HEK293 (cell line): ENCODE measurements around the gene MRTFA.

Source experiments
- GLIS1 ChIP-seq: fragments of 450-650 bp; formaldehyde crosslinking; IDR thresholded peaks from 2 replicates; pipeline ENCODE4 v1.5.1; 2016; ENCODE audit warnings: missing biosample characterization, missing genetic modification characterization
- KLF1 ChIP-seq: fragments of 450-650 bp; formaldehyde crosslinking; IDR thresholded peaks from 2 replicates; pipeline ENCODE4 v1.5.1; 2016; ENCODE audit warnings: missing biosample characterization, missing genetic modification characterization
- MYNN ChIP-seq: fragments of 450-650 bp; formaldehyde crosslinking; IDR thresholded peaks from 2 replicates; pipeline ENCODE4 v1.5.1; 2016; ENCODE audit warnings: missing biosample characterization, missing genetic modification characterization, borderline replicate concordance
- PBX3 ChIP-seq: sonication (generic); formaldehyde crosslinking; IDR thresholded peaks from 2 replicates; pipeline ENCODE4 v1.8.1; 2022; ENCODE audit warnings: mild to moderate bottlenecking, moderate library complexity, missing genetic modification reagents
- SCRT1 ChIP-seq: fragments of 450-650 bp; formaldehyde crosslinking; IDR thresholded peaks from 2 replicates; pipeline ENCODE4 v1.5.1; 2016; ENCODE audit warnings: missing biosample characterization, missing genetic modification characterization, borderline replicate concordance
- SCRT2 ChIP-seq: fragments of 450-650 bp; formaldehyde crosslinking; IDR thresholded peaks from 2 replicates; pipeline ENCODE4 v1.5.1; 2016; ENCODE audit warnings: missing biosample characterization, missing genetic modification characterization
- SP2 ChIP-seq: fragments of 450-650 bp; formaldehyde crosslinking; IDR thresholded peaks from 2 replicates; pipeline ENCODE4 v1.5.1; 2016; ENCODE audit warnings: missing biosample characterization, missing genetic modification characterization
- YY2 ChIP-seq: fragments of 450-650 bp; formaldehyde crosslinking; IDR thresholded peaks from 2 replicates; pipeline ENCODE4 v1.5.1; 2016; ENCODE audit warnings: missing biosample characterization, missing genetic modification characterization
- ZBTB20 ChIP-seq: fragments of 450-650 bp; formaldehyde crosslinking; IDR thresholded peaks from 2 replicates; pipeline ENCODE4 v1.5.1; 2016; ENCODE audit warnings: missing biosample characterization, missing genetic modification characterization
- ZBTB8A ChIP-seq: fragments of 450-650 bp; formaldehyde crosslinking; IDR thresholded peaks from 2 replicates; pipeline ENCODE4 v1.5.1; 2016; ENCODE audit warnings: missing biosample characterization, missing genetic modification characterization
- ZFP37 ChIP-seq: fragments of 450-650 bp; formaldehyde crosslinking; IDR thresholded peaks from 2 replicates; pipeline ENCODE4 v1.5.1; 2016; ENCODE audit warnings: missing biosample characterization, missing genetic modification characterization
- ZNF121 ChIP-seq: fragments of 450-650 bp; formaldehyde crosslinking; IDR thresholded peaks from 2 replicates; pipeline ENCODE4 v1.5.1; 2016; ENCODE audit warnings: missing biosample characterization, missing genetic modification characterization
- ZNF19 ChIP-seq: fragments of 450-650 bp; formaldehyde crosslinking; IDR thresholded peaks from 2 replicates; pipeline ENCODE4; 2016; ENCODE audit warnings: missing biosample characterization, missing genetic modification characterization, low read depth
- ZNF214 ChIP-seq: fragments of 450-650 bp; formaldehyde crosslinking; IDR thresholded peaks from 2 replicates; pipeline ENCODE4 v1.5.1; 2017; ENCODE audit warnings: missing biosample characterization, mild to moderate bottlenecking, missing genetic modification characterization, borderline replicate concordance
- ZNF266 ChIP-seq: fragments of 450-650 bp; formaldehyde crosslinking; IDR thresholded peaks from 2 replicates; pipeline ENCODE4 v1.5.1; 2016; ENCODE audit warnings: missing biosample characterization, missing genetic modification characterization, low read depth
- ZNF274 ChIP-seq, 2 experiments: fragments of 200-500 bp in 1 of 2; fragments of 450-650 bp in 1 of 2; sonication (Bioruptor generic) in 1 of 2; formaldehyde crosslinking in 1 of 2; IDR thresholded peaks; 2 replicates each; pipeline versions ENCODE4 v1.5.1 to v1.6.1; 2014 to 2016; ENCODE audit warnings: borderline replicate concordance in 1 of 2, inconsistent platforms in 1 of 2, low read length in 1 of 2, missing biosample characterization in 1 of 2, missing genetic modification characterization in 1 of 2
- ZNF280D ChIP-seq: fragments of 450-650 bp; formaldehyde crosslinking; IDR thresholded peaks from 2 replicates; pipeline ENCODE4 v1.5.1; 2016; ENCODE audit warnings: missing biosample characterization, missing genetic modification characterization
- ZNF404 ChIP-seq: fragments of 450-650 bp; formaldehyde crosslinking; IDR thresholded peaks from 2 replicates; pipeline ENCODE4 v1.5.1; 2017; ENCODE audit warnings: missing biosample characterization, missing genetic modification characterization
- ZNF501 ChIP-seq: fragments of 450-650 bp; formaldehyde crosslinking; IDR thresholded peaks from 2 replicates; pipeline ENCODE4 v1.5.1; 2016; ENCODE audit warnings: missing biosample characterization, missing genetic modification characterization
- ZNF514 ChIP-seq: fragments of 450-650 bp; formaldehyde crosslinking; IDR thresholded peaks from 2 replicates; pipeline ENCODE4 v1.5.1; 2016; ENCODE audit warnings: missing biosample characterization, missing genetic modification characterization
- ZNF549 ChIP-seq: fragments of 450-650 bp; IDR thresholded peaks from 2 replicates; pipeline ENCODE4 v1.5.1; 2018; ENCODE audit warnings: missing biosample characterization, missing genetic modification characterization, mild to moderate bottlenecking, inconsistent platforms, moderate library complexity
- ZNF561 ChIP-seq: fragments of 450-650 bp; IDR thresholded peaks from 2 replicates; pipeline ENCODE4 v1.5.1; 2018; ENCODE audit warnings: missing biosample characterization, missing genetic modification characterization, borderline replicate concordance
- ZNF624 ChIP-seq: fragments of 450-650 bp; formaldehyde crosslinking; IDR thresholded peaks from 2 replicates; pipeline ENCODE4 v1.5.1; 2017; ENCODE audit warnings: missing biosample characterization, missing genetic modification characterization
- ZNF629 ChIP-seq: fragments of 450-650 bp; formaldehyde crosslinking; IDR thresholded peaks from 2 replicates; pipeline ENCODE4 v1.5.1; 2017; ENCODE audit warnings: missing biosample characterization, missing genetic modification characterization
- ZNF658 ChIP-seq: fragments of 450-650 bp; formaldehyde crosslinking; IDR thresholded peaks from 2 replicates; pipeline ENCODE4; 2016; ENCODE audit warnings: missing biosample characterization, missing genetic modification characterization
- ZNF664 ChIP-seq: fragments of 450-650 bp; formaldehyde crosslinking; IDR thresholded peaks from 2 replicates; pipeline ENCODE4 v1.5.1; 2016; ENCODE audit warnings: missing biosample characterization, missing genetic modification characterization
- ZNF76 ChIP-seq: fragments of 450-650 bp; formaldehyde crosslinking; IDR thresholded peaks from 2 replicates; pipeline ENCODE4; 2016; ENCODE audit warnings: low read depth, missing biosample characterization, missing genetic modification characterization, borderline replicate concordance
- ZNF785 ChIP-seq: fragments of 450-650 bp; formaldehyde crosslinking; IDR thresholded peaks from 2 replicates; pipeline ENCODE4 v1.5.1; 2016; ENCODE audit warnings: missing biosample characterization, missing genetic modification characterization
- TF ChIP-seq, protein P1 (sequence below): fragments of 450-650 bp; formaldehyde crosslinking; IDR thresholded peaks from 2 replicates; pipeline ENCODE4 v1.5.1; 2017; ENCODE audit warnings: missing biosample characterization, missing genetic modification characterization
- TF ChIP-seq, protein P2 (sequence below): fragments of 450-650 bp; formaldehyde crosslinking; IDR thresholded peaks from 2 replicates; pipeline ENCODE4 v1.5.1; 2016; ENCODE audit warnings: missing biosample characterization, missing genetic modification characterization

MRTFA gene

DNA sequence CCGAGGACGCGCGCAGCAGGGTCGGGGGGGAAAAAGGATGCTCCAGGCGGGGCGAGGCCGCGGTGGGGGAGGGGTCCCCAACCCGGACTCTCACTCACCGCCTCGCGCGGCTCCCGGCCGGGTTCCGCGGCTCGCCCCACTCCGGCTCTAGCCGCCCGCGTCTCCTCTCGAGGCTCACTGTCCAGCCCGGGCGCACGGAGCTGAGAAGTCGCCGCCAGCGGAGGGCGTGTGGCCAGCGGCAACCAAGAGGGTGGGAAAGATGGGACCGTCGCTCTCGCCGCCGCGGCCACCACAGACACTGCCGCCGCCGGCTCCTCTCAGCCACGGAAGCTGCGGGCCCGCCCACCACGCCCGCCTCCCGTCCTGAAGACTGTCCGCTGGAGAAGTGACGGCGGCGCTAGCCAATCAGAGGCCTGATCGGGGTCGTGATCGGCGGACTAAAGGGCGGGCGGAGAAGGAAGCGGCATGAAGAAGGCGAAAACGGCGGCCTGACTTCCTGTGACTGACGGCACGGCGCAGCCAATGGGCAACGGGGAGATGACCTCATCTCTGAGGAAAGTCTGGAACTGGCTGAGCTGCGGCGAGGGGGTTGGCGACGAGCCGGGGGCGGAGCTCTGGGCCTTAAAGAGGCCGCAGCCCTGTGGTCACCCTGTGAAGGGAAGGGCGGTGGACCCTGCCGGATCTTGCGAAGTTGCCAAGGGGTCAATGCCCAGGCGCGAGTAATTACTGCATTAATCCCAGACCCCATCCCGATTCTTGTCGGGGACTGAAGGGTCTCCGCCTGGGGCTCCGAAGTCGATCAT is at the start of gene MRTFA (continued):
- TF ChIP-seq ZNF274 (IDR thresholded peaks at IDR 0.05; ENCODE audit: low read length) (no peak), ZNF274 (tag by site-specific recombination; IDR thresholded peaks at IDR 0.05; ENCODE audit: borderline replicate concordance) (no peak), ZNF658 (tag by site-specific recombination) (no peak), GLIS1 (peak; percentile 46), KLF1 (peak; percentile 68; the same call in 1 of the 2 replicates), ZNF785 (tag by site-specific recombination) (peak; percentile 44; the same call in 1 of the 2 replicates), MYNN (tag by site-specific recombination) (no peak), ZNF664 (tag by site-specific recombination) (no peak), ZNF561 (tag by site-specific recombination) (peak; percentile 42; the same call in 1 of the 2 replicates), ZNF624 (tag by site-specific recombination) (no peak), ZNF214 (tag by site-specific recombination) (no peak), ZNF501 (tag by site-specific recombination) (peak; percentile 94), ZNF549 (tag by site-specific recombination) (no peak), ZNF404 (tag by site-specific recombination) (no peak), ZNF629 (tag by site-specific recombination) (no peak; the same call in 1 of the 2 replicates), PBX3 (CRISPR knock-in tag) (peak; percentile 100), ZNF76 (tag by site-specific recombination) (peak; percentile 35; the same call in 1 of the 2 replicates), ZBTB8A (tag by site-specific recombination) (0 out of 2 replicates have a peak, but pooled peaks have one; percentile 13), SCRT1 (tag by site-specific recombination) (no peak), ZNF514 (tag by site-specific recombination) (no peak), ZBTB20 (tag by site-specific recombination) (peak; percentile 52; the same call in 1 of the 2 replicates), YY2 (peak; percentile 10; the same call in 1 of the 2 replicates), ZNF280D (tag by site-specific recombination) (0 out of 2 replicates have a peak, but pooled peaks have one; percentile 24), ZNF19 (tag by site-specific recombination) (no peak), ZNF121 (tag by site-specific recombination) (peak; percentile 97), ZNF266 (tag by site-specific recombination) (no peak), ZFP37 (tag by site-specific recombination) (0 out of 2 replicates have a peak, but pooled peaks have one; percentile 0), SCRT2 (tag by site-specific recombination) (no peak), SP2 (tag by site-specific recombination) (peak; percentile 100)
- TF ChIP-seq, protein P1, sequence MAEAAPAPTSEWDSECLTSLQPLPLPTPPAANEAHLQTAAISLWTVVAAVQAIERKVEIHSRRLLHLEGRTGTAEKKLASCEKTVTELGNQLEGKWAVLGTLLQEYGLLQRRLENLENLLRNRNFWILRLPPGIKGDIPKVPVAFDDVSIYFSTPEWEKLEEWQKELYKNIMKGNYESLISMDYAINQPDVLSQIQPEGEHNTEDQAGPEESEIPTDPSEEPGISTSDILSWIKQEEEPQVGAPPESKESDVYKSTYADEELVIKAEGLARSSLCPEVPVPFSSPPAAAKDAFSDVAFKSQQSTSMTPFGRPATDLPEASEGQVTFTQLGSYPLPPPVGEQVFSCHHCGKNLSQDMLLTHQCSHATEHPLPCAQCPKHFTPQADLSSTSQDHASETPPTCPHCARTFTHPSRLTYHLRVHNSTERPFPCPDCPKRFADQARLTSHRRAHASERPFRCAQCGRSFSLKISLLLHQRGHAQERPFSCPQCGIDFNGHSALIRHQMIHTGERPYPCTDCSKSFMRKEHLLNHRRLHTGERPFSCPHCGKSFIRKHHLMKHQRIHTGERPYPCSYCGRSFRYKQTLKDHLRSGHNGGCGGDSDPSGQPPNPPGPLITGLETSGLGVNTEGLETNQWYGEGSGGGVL (tag by site-specific recombination), result peak; percentile 60; the same call in 1 of the 2 replicates
- TF ChIP-seq, protein P2, sequence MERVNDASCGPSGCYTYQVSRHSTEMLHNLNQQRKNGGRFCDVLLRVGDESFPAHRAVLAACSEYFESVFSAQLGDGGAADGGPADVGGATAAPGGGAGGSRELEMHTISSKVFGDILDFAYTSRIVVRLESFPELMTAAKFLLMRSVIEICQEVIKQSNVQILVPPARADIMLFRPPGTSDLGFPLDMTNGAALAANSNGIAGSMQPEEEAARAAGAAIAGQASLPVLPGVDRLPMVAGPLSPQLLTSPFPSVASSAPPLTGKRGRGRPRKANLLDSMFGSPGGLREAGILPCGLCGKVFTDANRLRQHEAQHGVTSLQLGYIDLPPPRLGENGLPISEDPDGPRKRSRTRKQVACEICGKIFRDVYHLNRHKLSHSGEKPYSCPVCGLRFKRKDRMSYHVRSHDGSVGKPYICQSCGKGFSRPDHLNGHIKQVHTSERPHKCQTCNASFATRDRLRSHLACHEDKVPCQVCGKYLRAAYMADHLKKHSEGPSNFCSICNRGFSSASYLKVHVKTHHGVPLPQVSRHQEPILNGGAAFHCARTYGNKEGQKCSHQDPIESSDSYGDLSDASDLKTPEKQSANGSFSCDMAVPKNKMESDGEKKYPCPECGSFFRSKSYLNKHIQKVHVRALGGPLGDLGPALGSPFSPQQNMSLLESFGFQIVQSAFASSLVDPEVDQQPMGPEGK (tag by site-specific recombination), result peak; percentile 53; the same call in 1 of the 2 replicates
